ENCODE results near the gene PELI2.

Gene PELI2

GRCh38 chr14:56333359-56334292, 215.4 kb downstream of the PELI2 start:
- in situ Hi-C loops (cut with MboI; ENCODE audit: low sequenced_read_pairs), result loop anchor here (25.0 kb wide), 1 partner anchor 471 kb away; no protein-coding TSS in a partner anchor

- in situ Hi-C loops (cut with MboI; ENCODE audit: low sequenced_read_pairs), result loop anchor here (25.0 kb wide), 1 partner anchor 472 kb away; no protein-coding TSS in a partner anchor
Measured at GRCh38 chr14:56334458-56334857, 216.2 kb downstream of the PELI2 start.

- in situ Hi-C loops (cut with MboI; ENCODE audit: low sequenced_read_pairs), result loop anchor here (25.0 kb wide), 1 partner anchor 476 kb away; no protein-coding TSS in a partner anchor
Measured at GRCh38 chr14:56338674-56339073, 220.5 kb downstream of the PELI2 start.

- in situ Hi-C loops (cut with MboI; ENCODE audit: low sequenced_read_pairs), result loop anchor here (25.0 kb wide), 1 partner anchor 478 kb away; no protein-coding TSS in a partner anchor
Measured at GRCh38 chr14:56339855-56340701, 221.9 kb downstream of the PELI2 start.

GRCh38 chr14:56340932-56341331, 222.7 kb downstream of the PELI2 start:
- in situ Hi-C loops (cut with MboI; ENCODE audit: low sequenced_read_pairs), result loop anchor here (25.0 kb wide), 1 partner anchor 479 kb away; no protein-coding TSS in a partner anchor

- in situ Hi-C loops (cut with MboI; ENCODE audit: low sequenced_read_pairs), result loop anchor here (25.0 kb wide), 1 partner anchor 480 kb away; no protein-coding TSS in a partner anchor
Measured at GRCh38 chr14:56341766-56342493, 223.7 kb downstream of the PELI2 start.

- in situ Hi-C loops (cut with MboI; ENCODE audit: low sequenced_read_pairs), result loop anchor here (25.0 kb wide), 1 partner anchor 480 kb away; no protein-coding TSS in a partner anchor
Measured at GRCh38 chr14:56342494-56342942, 224.3 kb downstream of the PELI2 start.

GRCh38 chr14:56349960-56350359, 231.7 kb downstream of the PELI2 start:
- in situ Hi-C loops (cut with MboI; ENCODE audit: low sequenced_read_pairs), result loop anchor here (25.0 kb wide), 1 partner anchor 488 kb away; no protein-coding TSS in a partner anchor

Measured in HL-60/S4 (cell line).